ENCODE data around the gene VPS4A.

DNA sequence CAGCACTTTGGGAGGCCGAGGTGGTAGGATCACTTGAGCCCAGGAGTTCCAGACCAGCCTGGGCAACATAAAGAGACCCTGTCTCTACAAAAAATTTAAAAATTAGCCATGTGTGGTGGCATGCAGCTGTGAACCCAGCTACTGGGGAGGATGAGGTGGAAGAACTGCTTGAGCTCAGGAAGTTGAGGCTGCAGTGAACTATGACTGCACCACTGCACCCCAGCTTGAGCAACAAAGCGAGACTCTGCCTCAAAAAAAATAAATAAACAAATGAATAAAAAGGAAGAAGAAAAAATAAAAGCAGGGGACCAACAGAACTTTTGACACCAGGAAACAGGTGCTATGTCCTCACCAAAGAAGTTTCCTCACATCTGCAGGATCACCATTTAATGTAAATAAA is 60.4 kb downstream of the VPS4A start:
- TF ChIP-seq GATA1 (IDR thresholded peaks at IDR 0.05; ENCODE audit: low read depth, low read length) (no peak), POLR2A (IDR thresholded peaks at IDR 0.05; ENCODE audit: low read length) (no peak)
